Activated CD4-positive, alpha-beta memory T cell treated with anti-CD3 and anti-CD28 coated beads for 36 hours (primary cell): ENCODE measurements around the gene ABLIM2. TPM values are rescaled to one million over a fixed set of nuclear protein-coding genes. Genes with fewer than 3 reads are reported as not detected.

Source experiments
- CTCF ChIA-PET: fragments of 350-600 bp; sonication (Branson Sonifier 250); formaldehyde crosslinking; loops from one replicate; lab custom pipeline; 2021; ENCODE audit warnings: antibody characterized with exemption, inconsistent platforms; lab: Charles Lee
- POLR2A ChIA-PET: fragments of 350-600 bp; sonication (Branson Sonifier 250); formaldehyde crosslinking; loops from one replicate; lab custom pipeline; 2021; ENCODE audit warnings: antibody characterized with exemption; lab: Charles Lee
- DNase-seq: peaks from one replicate; pipeline ENCODE4 v3.0.0-alpha.2; 2020
- H3K27ac Mint-ChIP-seq: one replicate; pipeline ENCODE4 v1.8.0; 2021; ENCODE audit warnings: mixed read lengths
- H3K27me3 Mint-ChIP-seq: one replicate; pipeline ENCODE4 v1.8.0; 2021; ENCODE audit warnings: mixed read lengths
- H3K36me3 Mint-ChIP-seq: one replicate; pipeline ENCODE4 v1.8.0; 2021; ENCODE audit warnings: mixed read lengths
- H3K4me1 Mint-ChIP-seq: one replicate; pipeline ENCODE4 v1.8.0; 2021; ENCODE audit warnings: low read depth, mixed read lengths
- H3K4me3 Mint-ChIP-seq: one replicate; pipeline ENCODE4 v1.8.0; 2021; ENCODE audit warnings: mild to moderate bottlenecking, mixed read lengths
- H3K9me3 Mint-ChIP-seq: one replicate; pipeline ENCODE4 v1.8.0; 2021; ENCODE audit warnings: mixed read lengths
- intact Hi-C: fragments of 100-400 bp; cut with micrococcal nuclease; formaldehyde crosslinking; loops from one replicate; pipeline ENCODE4 v1.15.1; 2023
- total RNA-seq, 2 experiments: library from RNA; stranded (reverse); gene quantifications; one replicate each; pipeline ENCODE4 v1.2.3, GENCODE V29; 2021

The ABLIM2 gene
- total RNA-seq, 2 experiments from 2014 or later, result 0.55 to 0.63 TPM

GRCh38 chr4:8051644-8052043 is 107.0 kb downstream of the ABLIM2 start:
- Mint-ChIP-seq H3K4me1 (no peaks in the 10 kb centered on the region), H3K27ac (no peak overlapping the region), H3K9me3 (peaks cover 11% of the 10 kb centered on the region), H3K36me3 (peaks cover 8% of the 10 kb centered on the region), H3K27me3 (no peaks in the 10 kb centered on the region), H3K4me3 (no peak overlapping the region)
- no peak for DNase-seq
- ChIA-PET CTCF (no interaction called here), POLR2A (interaction anchor here (0.6 kb wide), 1 partner anchor 20 kb away, joined by 5 read pairs; no protein-coding TSS in a partner anchor)
- intact Hi-C loops, result no loop called here

GRCh38 chr4:8050555-8051206 is 107.9 kb downstream of the ABLIM2 start:
- H3K27me3 Mint-ChIP-seq, result no peaks in the 10 kb centered on the region
- intact Hi-C loops, result no loop called here
- CTCF ChIA-PET, result interaction anchor here (1.3 kb wide), 1 partner anchor 331 kb away, joined by 4 read pairs; no protein-coding TSS in a partner anchor
- POLR2A ChIA-PET, result no interaction called here
- no peak overlapping the region for H3K27ac Mint-ChIP-seq
- no peak for DNase-seq
- H3K36me3 Mint-ChIP-seq, result peaks cover 8% of the 10 kb centered on the region
- peaks cover 11% of the 10 kb centered on the region for H3K9me3 Mint-ChIP-seq
- H3K4me3 Mint-ChIP-seq, result no peak overlapping the region
- H3K4me1 Mint-ChIP-seq, result no peaks in the 10 kb centered on the region

GRCh38 chr4:8050180-8050554 is 108.4 kb downstream of the ABLIM2 start:
- DNase-seq, result no peak
- Mint-ChIP-seq H3K4me3 (no peak overlapping the region), H3K9me3 (peaks cover 8% of the 10 kb centered on the region), H3K36me3 (peaks cover 6% of the 10 kb centered on the region), H3K4me1 (no peaks in the 10 kb centered on the region), H3K27ac (no peak overlapping the region), H3K27me3 (no peaks in the 10 kb centered on the region)
- intact Hi-C loops, result no loop called here
- ChIA-PET POLR2A (no interaction called here), CTCF (interaction anchor here (1.3 kb wide), 1 partner anchor 331 kb away, joined by 4 read pairs; no protein-coding TSS in a partner anchor)

- Mint-ChIP-seq H3K27me3 (no peaks in the 10 kb centered on the region), H3K4me3 (no peak overlapping the region), H3K9me3 (no peaks in the 10 kb centered on the region), H3K27ac (no peak overlapping the region), H3K4me1 (no peaks in the 10 kb centered on the region), H3K36me3 (no peaks in the 10 kb centered on the region)
- ChIA-PET POLR2A (no interaction called here), CTCF (no interaction called here)
- intact Hi-C loops, result no loop called here
- no peak for DNase-seq
Measured at GRCh38 chr4:8048856-8049676, 109.5 kb downstream of the ABLIM2 start.

- Mint-ChIP-seq H3K9me3 (no peaks in the 10 kb centered on the region), H3K36me3 (no peaks in the 10 kb centered on the region), H3K4me3 (no peak overlapping the region), H3K4me1 (no peaks in the 10 kb centered on the region), H3K27me3 (no peaks in the 10 kb centered on the region), H3K27ac (no peak overlapping the region)
- intact Hi-C loops, result no loop called here
- CTCF ChIA-PET, result interaction anchor here (0.7 kb wide), 1 partner anchor 42 kb away, joined by 3 read pairs; no protein-coding TSS in a partner anchor
- POLR2A ChIA-PET, result no interaction called here
- no peak for DNase-seq
Measured at GRCh38 chr4:8047837-8048678, 110.6 kb downstream of the ABLIM2 start.

- ChIA-PET CTCF (no interaction called here), POLR2A (no interaction called here)
- peak; percentile 57 for DNase-seq
- Mint-ChIP-seq H3K36me3 (no peaks in the 10 kb centered on the region), H3K4me1 (no peaks in the 10 kb centered on the region), H3K4me3 (no peak overlapping the region), H3K9me3 (no peaks in the 10 kb centered on the region), H3K27ac (no peak overlapping the region), H3K27me3 (no peaks in the 10 kb centered on the region)
- intact Hi-C loops, result no loop called here
Measured at GRCh38 chr4:8046925-8047541, 111.6 kb downstream of the ABLIM2 start.

GRCh38 chr4:8045909-8046308 is 112.7 kb downstream of the ABLIM2 start:
- no peaks in the 10 kb centered on the region for H3K9me3 Mint-ChIP-seq

DNA sequence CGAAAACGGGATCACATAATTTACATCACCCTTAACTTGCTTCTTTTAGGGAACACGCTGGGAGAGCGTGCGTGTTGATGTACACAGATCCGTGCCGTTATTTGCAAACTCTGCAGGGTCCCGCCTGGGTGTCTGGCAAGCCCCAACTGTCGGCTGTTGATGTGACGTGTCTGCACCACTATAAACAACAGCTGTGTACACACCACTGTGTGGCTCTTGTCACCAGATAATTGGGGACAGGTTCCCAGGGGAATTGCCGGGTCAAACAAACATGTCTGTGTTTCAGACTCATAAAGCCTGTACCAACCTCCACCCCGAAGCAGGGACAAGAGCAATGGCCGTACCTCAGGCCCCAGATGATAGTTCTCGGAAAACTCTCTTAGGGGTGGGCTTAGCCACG is 113.9 kb downstream of the ABLIM2 start:
- no peaks in the 10 kb centered on the region for H3K27me3 Mint-ChIP-seq

More at GRCh38 chr4:8045909-8046308, 112.7 kb downstream of the ABLIM2 start:
- intact Hi-C loops, result no loop called here
- Mint-ChIP-seq H3K27ac (no peak overlapping the region), H3K27me3 (no peaks in the 10 kb centered on the region), H3K4me1 (no peaks in the 10 kb centered on the region), H3K36me3 (no peaks in the 10 kb centered on the region), H3K4me3 (no peak overlapping the region)
- DNase-seq, result no peak
- ChIA-PET CTCF (no interaction called here), POLR2A (no interaction called here)

DNA sequence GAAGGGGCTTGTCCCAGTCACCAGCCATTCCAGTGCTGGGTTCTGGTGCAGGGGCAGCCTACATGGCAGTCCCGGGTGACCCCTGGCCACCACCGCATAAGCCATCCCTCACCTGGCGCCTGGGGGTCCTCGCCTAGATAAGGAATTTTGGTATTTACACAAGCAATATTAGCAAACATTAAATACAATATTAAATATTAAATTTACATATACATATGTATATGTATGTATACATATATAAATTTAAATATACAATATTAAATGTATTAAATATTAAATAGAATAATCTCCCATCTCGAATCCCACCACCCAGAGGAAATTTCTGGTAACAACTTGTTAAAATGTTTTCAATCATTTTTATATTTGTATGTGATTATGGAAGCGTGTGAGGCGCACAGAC is 114.4 kb downstream of the ABLIM2 start:
- POLR2A ChIA-PET, result no interaction called here
- H3K27ac Mint-ChIP-seq, result no peak overlapping the region
- no peaks in the 10 kb centered on the region for H3K27me3 Mint-ChIP-seq
- H3K4me3 Mint-ChIP-seq, result no peak overlapping the region
- CTCF ChIA-PET, result no interaction called here
- H3K4me1 Mint-ChIP-seq, result no peaks in the 10 kb centered on the region
- no peaks in the 10 kb centered on the region for H3K9me3 Mint-ChIP-seq
- H3K36me3 Mint-ChIP-seq, result no peaks in the 10 kb centered on the region
- intact Hi-C loops, result no loop called here
- no peak for DNase-seq

More for the DNA sequence above, 113.9 kb downstream of the ABLIM2 start:
- H3K9me3 Mint-ChIP-seq, result no peaks in the 10 kb centered on the region
- DNase-seq, result no peak
- POLR2A ChIA-PET, result no interaction called here
- H3K27ac Mint-ChIP-seq, result no peak overlapping the region
- no peaks in the 10 kb centered on the region for H3K36me3 Mint-ChIP-seq
- no peaks in the 10 kb centered on the region for H3K4me1 Mint-ChIP-seq
- CTCF ChIA-PET, result no interaction called here
- no peak overlapping the region for H3K4me3 Mint-ChIP-seq
- intact Hi-C loops, result no loop called here

DNA sequence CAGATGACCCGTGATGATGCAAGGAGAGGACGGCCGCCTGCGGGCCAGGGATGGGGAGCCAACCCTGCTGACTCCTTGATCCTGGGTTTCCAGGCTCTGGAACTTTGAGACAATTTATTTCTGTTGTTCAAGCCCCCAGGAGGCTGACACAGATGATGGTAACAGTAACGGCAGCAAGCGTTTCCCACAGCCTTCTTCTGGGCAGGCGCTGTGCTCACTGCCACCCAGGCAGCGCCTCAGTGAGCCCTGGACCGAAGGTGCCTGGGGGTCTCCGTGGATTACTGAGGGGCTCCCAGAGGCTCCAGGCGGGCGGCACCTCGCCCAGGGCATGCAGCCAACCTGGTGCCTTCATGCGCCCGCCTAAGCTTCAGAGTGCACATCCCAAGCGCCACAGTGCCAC is 115.0 kb downstream of the ABLIM2 start:
- H3K9me3 Mint-ChIP-seq, result no peaks in the 10 kb centered on the region
- intact Hi-C loops, result no loop called here
- no peaks in the 10 kb centered on the region for H3K36me3 Mint-ChIP-seq
- H3K27ac Mint-ChIP-seq, result no peak overlapping the region
- POLR2A ChIA-PET, result no interaction called here
- no peak overlapping the region for H3K4me3 Mint-ChIP-seq
- H3K4me1 Mint-ChIP-seq, result no peaks in the 10 kb centered on the region
- DNase-seq, result no peak
- CTCF ChIA-PET, result no interaction called here
- no peaks in the 10 kb centered on the region for H3K27me3 Mint-ChIP-seq

GRCh38 chr4:8041868-8042267 is 116.7 kb downstream of the ABLIM2 start:
- POLR2A ChIA-PET, result no interaction called here
- intact Hi-C loops, result no loop called here
- CTCF ChIA-PET, result interaction anchor here (0.6 kb wide), 1 partner anchor 1001 kb away, joined by 3 read pairs; no protein-coding TSS in a partner anchor

More at GRCh38 chr4:8041868-8042267, 116.7 kb downstream of the ABLIM2 start:
- Mint-ChIP-seq H3K27ac (no peak overlapping the region), H3K4me1 (no peaks in the 10 kb centered on the region), H3K36me3 (no peaks in the 10 kb centered on the region), H3K9me3 (no peaks in the 10 kb centered on the region), H3K4me3 (no peak overlapping the region), H3K27me3 (no peaks in the 10 kb centered on the region)
- no peak for DNase-seq
